ENCODE results near the gene IER5L. TPM values are rescaled to one million over a fixed set of nuclear protein-coding genes. Genes with fewer than 3 reads are reported as not detected.
"Not testable (repeated sequence)": the region's sequence is repeated elsewhere in the genome, so short reads cannot be mapped to it uniquely, and the experiment has no call there.

The IER5L gene
- total and polyA plus RNA-seq, 2 donors from 2014 or later = 18.0 to 46.9 TPM

GRCh38 chr9:129194221-129194620, 16.2 kb upstream of the IER5L start:
- H3K27me3 ChIP-seq (ENCODE audit: control insufficient read depth, insufficient read depth, low read length) = no peaks in the 10 kb centered on the region
- no peaks in the 10 kb centered on the region for H3K4me1 ChIP-seq (ENCODE audit: control insufficient read depth in 2 of 3, insufficient read depth in 2 of 3, low read depth in 1 of 3, low read length in 3 of 3)
- intact Hi-C loops (cut with DNase I) = no loop called here
- FAIRE-seq (no peak), DNase-seq (no peak)
- no peak overlapping the region for H3K4me3 ChIP-seq (ENCODE audit: low read length in 3 of 3)
- no peak for TF ChIP-seq CTCF (IDR thresholded peaks at IDR 0.05; ENCODE audit: borderline replicate concordance, extremely low read depth, insufficient read depth)
- no peaks in the 10 kb centered on the region for H3K9me3 ChIP-seq (ENCODE audit: control insufficient read depth in 2 of 3, insufficient read depth in 1 of 3, low read length in 3 of 3)
- H3K27ac ChIP-seq (ENCODE audit: low read depth in 2 of 2, low read length in 2 of 2) = no peak overlapping the region
- no peaks in the 10 kb centered on the region for H3K36me3 ChIP-seq (ENCODE audit: control insufficient read depth in 2 of 3, insufficient read depth in 3 of 3, low read length in 3 of 3)
- no peak overlapping the region for H3K9ac ChIP-seq (ENCODE audit: low read length in 3 of 3)

GRCh38 chr9:129193655-129194054, 15.6 kb upstream of the IER5L start:
- Histone ChIP-seq H3K36me3 (ENCODE audit: control insufficient read depth in 2 of 3, insufficient read depth in 3 of 3, low read length in 3 of 3) (no peaks in the 10 kb centered on the region), H3K27ac (ENCODE audit: low read depth in 2 of 2, low read length in 2 of 2) (no peak overlapping the region), H3K9ac (ENCODE audit: low read length in 3 of 3) (no peak overlapping the region), H3K4me1 (ENCODE audit: control insufficient read depth in 2 of 3, insufficient read depth in 2 of 3, low read depth in 1 of 3, low read length in 3 of 3) (no peaks in the 10 kb centered on the region), H3K4me3 (ENCODE audit: low read length in 3 of 3) (no peak overlapping the region), H3K9me3 (ENCODE audit: control insufficient read depth in 2 of 3, insufficient read depth in 1 of 3, low read length in 3 of 3) (no peaks in the 10 kb centered on the region), H3K27me3 (ENCODE audit: control insufficient read depth, insufficient read depth, low read length) (no peaks in the 10 kb centered on the region)
- DNase-seq (no peak), FAIRE-seq (no peak)
- intact Hi-C loops (cut with DNase I) = no loop called here
- no peak for TF ChIP-seq CTCF (IDR thresholded peaks at IDR 0.05; ENCODE audit: borderline replicate concordance, extremely low read depth, insufficient read depth)

GRCh38 chr9:129191234-129191633, 13.2 kb upstream of the IER5L start:
- intact Hi-C loops (cut with DNase I) = no loop called here
- H3K4me3 ChIP-seq (ENCODE audit: low read length in 3 of 3) = no peak overlapping the region
- no peak for FAIRE-seq
- no peaks in the 10 kb centered on the region for H3K27me3 ChIP-seq (ENCODE audit: control insufficient read depth, insufficient read depth, low read length)
- no peak overlapping the region for H3K9ac ChIP-seq (ENCODE audit: low read length in 3 of 3)
- no peaks in the 10 kb centered on the region for H3K9me3 ChIP-seq (ENCODE audit: control insufficient read depth in 2 of 3, insufficient read depth in 1 of 3, low read length in 3 of 3)
- no peaks in the 10 kb centered on the region for H3K4me1 ChIP-seq (ENCODE audit: control insufficient read depth in 2 of 3, insufficient read depth in 2 of 3, low read depth in 1 of 3, low read length in 3 of 3)
- TF ChIP-seq CTCF (IDR thresholded peaks at IDR 0.05; ENCODE audit: borderline replicate concordance, extremely low read depth, insufficient read depth) = no peak
- H3K36me3 ChIP-seq (ENCODE audit: control insufficient read depth in 2 of 3, insufficient read depth in 3 of 3, low read length in 3 of 3) = no peaks in the 10 kb centered on the region
- no peak overlapping the region for H3K27ac ChIP-seq (ENCODE audit: low read depth in 2 of 2, low read length in 2 of 2)
- DNase-seq = no peak

GRCh38 chr9:129189971-129190370, 11.9 kb upstream of the IER5L start:
- H3K27ac ChIP-seq (ENCODE audit: low read depth in 2 of 2, low read length in 2 of 2); H3K4me1 ChIP-seq (ENCODE audit: control insufficient read depth in 2 of 3, insufficient read depth in 2 of 3, low read depth in 1 of 3, low read length in 3 of 3); H3K4me3 ChIP-seq (ENCODE audit: low read length in 3 of 3); DNase-seq; FAIRE-seq; H3K36me3 ChIP-seq (ENCODE audit: control insufficient read depth in 2 of 3, insufficient read depth in 3 of 3, low read length in 3 of 3); H3K27me3 ChIP-seq (ENCODE audit: control insufficient read depth, insufficient read depth, low read length); H3K9ac ChIP-seq (ENCODE audit: low read length in 3 of 3); H3K9me3 ChIP-seq (ENCODE audit: control insufficient read depth in 2 of 3, insufficient read depth in 1 of 3, low read length in 3 of 3): not testable (repeated sequence)
- intact Hi-C loops (cut with DNase I) = loop anchor here (10.0 kb wide), 1 partner anchor 125 kb away; no protein-coding TSS in a partner anchor

All from kidney (tissue), 14 donors.